ENCODE measurements around the gene OR6V1. TPM values are rescaled to one million over a fixed set of nuclear protein-coding genes. Genes with fewer than 3 reads are reported as not detected.

Gene OR6V1
- total RNA-seq, 1 donor from 2014 or later, result not detected

DNA sequence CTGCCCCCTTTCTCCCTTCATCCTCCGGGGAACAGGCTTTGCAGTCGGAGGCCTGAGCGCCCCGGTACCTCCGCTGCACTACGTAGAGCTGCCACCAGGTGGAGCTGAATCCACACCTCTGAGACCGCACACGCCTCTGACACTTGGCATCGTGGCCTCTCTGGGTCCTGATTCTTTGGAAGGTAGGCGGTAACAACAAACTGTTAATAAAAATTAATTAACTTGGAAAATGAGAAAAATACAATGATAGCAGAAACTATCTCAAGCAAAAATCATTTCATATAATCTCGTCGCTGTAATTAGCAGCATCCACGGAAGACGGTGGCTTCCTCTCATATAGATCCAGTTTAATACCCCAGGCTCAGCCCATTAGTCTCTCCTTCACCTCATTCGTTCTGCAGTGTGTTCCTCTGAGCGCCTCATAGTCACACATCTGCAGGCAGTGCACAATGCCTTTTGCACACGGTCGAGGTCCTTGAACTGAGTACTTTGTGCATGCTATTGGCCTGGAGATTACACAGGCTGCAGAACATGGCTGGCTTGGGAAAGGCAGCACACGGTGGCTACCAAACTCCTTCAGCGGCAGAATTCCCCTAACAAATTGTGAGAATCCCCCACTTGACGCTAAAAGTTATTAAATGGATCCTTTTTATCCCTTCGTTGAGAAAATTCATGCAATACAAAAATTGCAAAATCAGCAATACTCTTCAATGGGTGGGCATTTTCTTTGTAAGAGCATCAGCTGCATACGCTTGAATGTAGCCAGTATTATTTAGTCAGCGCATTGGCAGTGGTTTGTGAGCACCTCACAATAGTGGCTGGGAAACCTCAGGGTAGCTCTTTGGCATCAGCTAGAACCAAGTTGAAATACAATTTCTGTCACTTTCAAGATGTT, 43.9 kb upstream of the OR6V1 start:
- Mint-ChIP-seq H3K4me3 (ENCODE audit: unreplicated experiment) (no peak overlapping the region), H3K4me1 (ENCODE audit: low read depth, unreplicated experiment) (peaks cover 5% of the 10 kb centered on the region), H3K27me3 (ENCODE audit: low read depth, unreplicated experiment) (peaks cover 7% of the 10 kb centered on the region), H3K9me3 (ENCODE audit: unreplicated experiment) (no peaks in the 10 kb centered on the region), H3K36me3 (ENCODE audit: low read depth, unreplicated experiment) (no peaks in the 10 kb centered on the region), H3K27ac (ENCODE audit: unreplicated experiment) (no peak overlapping the region)
- Histone ChIP-seq H4K20me1 (ENCODE audit: insufficient read depth, low read length) (no peaks in the 10 kb centered on the region), H3K4me2 (ENCODE audit: low read length) (no peak overlapping the region), H3K4me3 (ENCODE audit: insufficient read depth, low read depth, low read length) (no peak overlapping the region), H3K36me3 (ENCODE audit: insufficient read depth, low read length) (no peaks in the 10 kb centered on the region), H3K4me1 (ENCODE audit: insufficient read depth, low read length) (peaks cover under 1% of the 10 kb centered on the region), H3K27ac (ENCODE audit: low read depth, low read length) (no peak overlapping the region), H3K79me2 (ENCODE audit: insufficient read depth, low read length) (no peaks in the 10 kb centered on the region), H3K9ac (ENCODE audit: low read length) (no peak overlapping the region), H2AFZ (ENCODE audit: low read depth, low read length) (no peak overlapping the region), H3K9me3 (ENCODE audit: insufficient read depth, low read depth, low read length) (no peaks in the 10 kb centered on the region), H3K27me3 (ENCODE audit: insufficient read depth, low read length) (no peaks in the 10 kb centered on the region)
- no peak for TF ChIP-seq EZH2 (IDR thresholded peaks at IDR 0.05; ENCODE audit: insufficient read depth, low read length)
- TF ChIP-seq, protein P1, sequence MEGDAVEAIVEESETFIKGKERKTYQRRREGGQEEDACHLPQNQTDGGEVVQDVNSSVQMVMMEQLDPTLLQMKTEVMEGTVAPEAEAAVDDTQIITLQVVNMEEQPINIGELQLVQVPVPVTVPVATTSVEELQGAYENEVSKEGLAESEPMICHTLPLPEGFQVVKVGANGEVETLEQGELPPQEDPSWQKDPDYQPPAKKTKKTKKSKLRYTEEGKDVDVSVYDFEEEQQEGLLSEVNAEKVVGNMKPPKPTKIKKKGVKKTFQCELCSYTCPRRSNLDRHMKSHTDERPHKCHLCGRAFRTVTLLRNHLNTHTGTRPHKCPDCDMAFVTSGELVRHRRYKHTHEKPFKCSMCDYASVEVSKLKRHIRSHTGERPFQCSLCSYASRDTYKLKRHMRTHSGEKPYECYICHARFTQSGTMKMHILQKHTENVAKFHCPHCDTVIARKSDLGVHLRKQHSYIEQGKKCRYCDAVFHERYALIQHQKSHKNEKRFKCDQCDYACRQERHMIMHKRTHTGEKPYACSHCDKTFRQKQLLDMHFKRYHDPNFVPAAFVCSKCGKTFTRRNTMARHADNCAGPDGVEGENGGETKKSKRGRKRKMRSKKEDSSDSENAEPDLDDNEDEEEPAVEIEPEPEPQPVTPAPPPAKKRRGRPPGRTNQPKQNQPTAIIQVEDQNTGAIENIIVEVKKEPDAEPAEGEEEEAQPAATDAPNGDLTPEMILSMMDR (IDR thresholded peaks at IDR 0.05; ENCODE audit: insufficient read depth, low read depth, low read length), result peak; percentile 94
- DNase-seq (ENCODE audit: low read depth) (no peak), FAIRE-seq (no peak)

DNA sequence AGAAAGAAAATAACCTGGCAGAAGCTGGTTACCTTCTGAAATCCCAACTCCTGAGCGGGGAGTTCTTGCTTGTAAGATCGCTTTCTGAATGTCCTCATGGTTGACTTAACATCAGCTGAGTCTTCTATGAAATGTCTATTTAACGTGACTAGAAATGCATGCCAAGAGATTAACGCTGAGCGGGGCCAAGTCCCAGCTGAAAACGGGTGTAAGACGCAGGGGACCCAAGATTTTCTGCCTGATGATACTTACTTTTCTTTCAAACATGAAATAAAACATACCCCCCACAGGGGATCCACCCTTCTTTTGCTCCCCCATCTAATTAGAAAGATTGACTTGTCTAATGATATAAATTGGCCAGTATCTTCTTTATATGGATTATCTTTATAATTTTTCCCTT, 40.1 kb upstream of the OR6V1 start:
- no peaks in the 10 kb centered on the region for H4K20me1 ChIP-seq (ENCODE audit: insufficient read depth, low read length)
- Mint-ChIP-seq H3K4me1 (ENCODE audit: low read depth, unreplicated experiment) (peaks cover 33% of the 10 kb centered on the region), H3K36me3 (ENCODE audit: low read depth, unreplicated experiment) (no peaks in the 10 kb centered on the region), H3K9me3 (ENCODE audit: unreplicated experiment) (no peaks in the 10 kb centered on the region), H3K4me3 (ENCODE audit: unreplicated experiment) (no peak overlapping the region), H3K27ac (ENCODE audit: unreplicated experiment) (no peak overlapping the region), H3K27me3 (ENCODE audit: low read depth, unreplicated experiment) (peaks cover 3% of the 10 kb centered on the region)
- H3K36me3 ChIP-seq (ENCODE audit: insufficient read depth, low read length), result no peaks in the 10 kb centered on the region
- FAIRE-seq, result no peak
- H3K27me3 ChIP-seq (ENCODE audit: insufficient read depth, low read length), result no peaks in the 10 kb centered on the region
- H3K9ac ChIP-seq (ENCODE audit: low read length), result no peak overlapping the region
- no peak overlapping the region for H3K27ac ChIP-seq (ENCODE audit: low read depth, low read length)
- H3K4me2 ChIP-seq (ENCODE audit: low read length), result no peak overlapping the region
- no peak overlapping the region for H2AFZ ChIP-seq (ENCODE audit: low read depth, low read length)
- DNase-seq (ENCODE audit: low read depth), result no peak
- TF ChIP-seq, protein P1 (IDR thresholded peaks at IDR 0.05; ENCODE audit: insufficient read depth, low read depth, low read length), result no peak
- TF ChIP-seq EZH2 (IDR thresholded peaks at IDR 0.05; ENCODE audit: insufficient read depth, low read length), result no peak
- peaks cover 33% of the 10 kb centered on the region for H3K4me1 ChIP-seq (ENCODE audit: insufficient read depth, low read length)
- H3K9me3 ChIP-seq (ENCODE audit: insufficient read depth, low read depth, low read length), result no peaks in the 10 kb centered on the region
- no peak overlapping the region for H3K4me3 ChIP-seq (ENCODE audit: insufficient read depth, low read depth, low read length)
- H3K79me2 ChIP-seq (ENCODE audit: insufficient read depth, low read length), result no peaks in the 10 kb centered on the region

DNA sequence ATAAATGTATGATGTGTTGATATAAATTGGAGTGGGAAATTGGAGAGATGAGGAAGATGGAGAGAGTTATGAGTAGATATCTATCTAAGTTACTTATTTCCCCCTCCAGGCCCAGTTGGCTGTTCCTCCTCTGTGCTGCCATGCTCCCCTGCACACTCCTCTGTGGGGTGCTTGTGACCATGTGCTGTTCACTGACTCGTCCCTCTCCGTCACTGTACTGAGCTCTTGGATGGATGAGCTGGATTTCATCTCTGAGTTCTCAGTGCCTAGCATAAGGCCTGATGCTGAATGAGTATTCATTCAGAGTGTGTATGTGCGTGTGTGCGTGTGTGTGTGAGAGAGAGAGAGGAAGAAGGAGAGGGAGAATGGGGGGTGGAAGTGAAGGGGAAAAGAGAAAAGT, 39.7 kb upstream of the OR6V1 start:
- no peak for FAIRE-seq
- Mint-ChIP-seq H3K9me3 (ENCODE audit: unreplicated experiment) (no peaks in the 10 kb centered on the region), H3K36me3 (ENCODE audit: low read depth, unreplicated experiment) (no peaks in the 10 kb centered on the region), H3K4me3 (ENCODE audit: unreplicated experiment) (no peak overlapping the region), H3K27me3 (ENCODE audit: low read depth, unreplicated experiment) (peaks cover 3% of the 10 kb centered on the region), H3K4me1 (ENCODE audit: low read depth, unreplicated experiment) (peaks cover 33% of the 10 kb centered on the region), H3K27ac (ENCODE audit: unreplicated experiment) (no peak overlapping the region)
- H3K27me3 ChIP-seq (ENCODE audit: insufficient read depth, low read length), result no peaks in the 10 kb centered on the region
- no peak overlapping the region for H3K4me2 ChIP-seq (ENCODE audit: low read length)
- DNase-seq (ENCODE audit: low read depth), result no peak
- TF ChIP-seq EZH2 (IDR thresholded peaks at IDR 0.05; ENCODE audit: insufficient read depth, low read length), result no peak
- TF ChIP-seq, protein P1 (IDR thresholded peaks at IDR 0.05; ENCODE audit: insufficient read depth, low read depth, low read length), result no peak
- H3K9me3 ChIP-seq (ENCODE audit: insufficient read depth, low read depth, low read length), result no peaks in the 10 kb centered on the region
- H3K27ac ChIP-seq (ENCODE audit: low read depth, low read length), result no peak overlapping the region
- no peaks in the 10 kb centered on the region for H3K36me3 ChIP-seq (ENCODE audit: insufficient read depth, low read length)
- no peak overlapping the region for H3K9ac ChIP-seq (ENCODE audit: low read length)
- H2AFZ ChIP-seq (ENCODE audit: low read depth, low read length), result no peak overlapping the region
- no peaks in the 10 kb centered on the region for H3K79me2 ChIP-seq (ENCODE audit: insufficient read depth, low read length)
- no peak overlapping the region for H3K4me3 ChIP-seq (ENCODE audit: insufficient read depth, low read depth, low read length)
- H4K20me1 ChIP-seq (ENCODE audit: insufficient read depth, low read length), result no peaks in the 10 kb centered on the region
- H3K4me1 ChIP-seq (ENCODE audit: insufficient read depth, low read length), result peaks cover 35% of the 10 kb centered on the region
